Gastrocnemius medialis (tissue), 4 donors: ENCODE data around the gene MIGA2. TPM values are rescaled to one million over a fixed set of nuclear protein-coding genes. Genes with fewer than 3 reads are reported as not detected.
A peak's percentile ranks its signal among the peaks of the same experiment; 100 is the strongest.

Experiments
- ATAC-seq, 2 donors: fragments of 150-250 bp; one replicate each; pipeline ENCODE4 v1.9.1; 2016
- DNase-seq, 2 donors: peaks; one replicate each; pipeline ENCODE4 v3.0.0-alpha.2; 2019
- H3K27ac ChIP-seq, 4 donors: fragments of 200-600 bp; sonication (generic); 1 replicate in 1 of 4; 2 replicates in 3 of 4; pipeline ENCODE4 v1.5.1; 2016 to 2018; ENCODE audit warnings: mild to moderate bottlenecking in 2 of 4, moderate library complexity in 1 of 4
- H3K27me3 ChIP-seq, 3 donors: fragments of 200-600 bp; sonication (generic) in 2 of 3; 1 replicate in 1 of 3; 2 replicates in 2 of 3; pipeline versions ENCODE4 v1.5.1 to v1.6.0; 2016 to 2019; ENCODE audit warnings: mild to moderate bottlenecking in 1 of 3, moderate library complexity in 1 of 3
- H3K36me3 ChIP-seq, 2 donors: fragments of 200-600 bp; sonication (generic) in 1 of 2; one replicate each; pipeline ENCODE4 v1.5.1; 2017 to 2018
- H3K4me1 ChIP-seq, 2 donors: fragments of 200-600 bp; sonication (generic) in 1 of 2; one replicate each; pipeline ENCODE4 v1.5.1; 2016 to 2017; ENCODE audit warnings: mild to moderate bottlenecking in 2 of 2
- H3K4me3 ChIP-seq, 4 donors: fragments of 200-600 bp; sonication (generic) in 3 of 4; 1 replicate in 1 of 4; 2 replicates in 3 of 4; pipeline ENCODE4 v1.5.1; 2016 to 2019; ENCODE audit warnings: mild to moderate bottlenecking in 2 of 4
- H3K9me3 ChIP-seq, 3 donors: fragments of 200-600 bp; sonication (generic) in 2 of 3; 1 replicate in 1 of 3; 2 replicates in 2 of 3; pipeline ENCODE4 v1.5.1; 2016 to 2019
- POLR2A ChIP-seq, 2 donors: fragments of 450-650 bp; IDR thresholded peaks; one replicate each; pipeline ENCODE4 v1.6.1; 2017; ENCODE audit warnings: antibody characterized with exemption in 2 of 2, mild to moderate bottlenecking in 2 of 2, moderate library complexity in 2 of 2
- in situ Hi-C, 4 donors: fragments of 200-750 bp; cut with MboI; loops; one replicate each; pipeline versions ENCODE4 v1.15.0 to v1.8.0; 2017; ENCODE audit warnings: low sequenced_read_pairs in 4 of 4
- intact Hi-C: fragments of 100-400 bp; cut with DNase I; formaldehyde crosslinking; loops from one replicate; pipeline ENCODE4 v1.15.1; 2023; ENCODE audit warnings: low total_unique reads
- total RNA-seq, 4 donors: library from RNA; depleted of rRNA; stranded (reverse); fragments of >200 nt; gene quantifications; one replicate each; pipeline versions ENCODE4 v1.1.0 to v1.2.3, GENCODE V29; 2016
- TF ChIP-seq, protein P1 (sequence below), 5 experiments: fragments of 450-650 bp in 3 of 5; fragments of 200-600 bp in 2 of 5; sonication (generic) in 2 of 5; IDR thresholded peaks in 4 of 5; conservative IDR thresholded peaks in 1 of 5; 1 replicate in 4 of 5; 2 replicates in 1 of 5; pipeline ENCODE4 v1.5.1; 2016 to 2019; ENCODE audit warnings: antibody characterized with exemption in 5 of 5, mild to moderate bottlenecking in 3 of 5, moderate library complexity in 3 of 5

Gene MIGA2
- total RNA-seq, 4 donors from 2014 or later, result 5.8 to 20.6 (median 18.1) TPM

DNA sequence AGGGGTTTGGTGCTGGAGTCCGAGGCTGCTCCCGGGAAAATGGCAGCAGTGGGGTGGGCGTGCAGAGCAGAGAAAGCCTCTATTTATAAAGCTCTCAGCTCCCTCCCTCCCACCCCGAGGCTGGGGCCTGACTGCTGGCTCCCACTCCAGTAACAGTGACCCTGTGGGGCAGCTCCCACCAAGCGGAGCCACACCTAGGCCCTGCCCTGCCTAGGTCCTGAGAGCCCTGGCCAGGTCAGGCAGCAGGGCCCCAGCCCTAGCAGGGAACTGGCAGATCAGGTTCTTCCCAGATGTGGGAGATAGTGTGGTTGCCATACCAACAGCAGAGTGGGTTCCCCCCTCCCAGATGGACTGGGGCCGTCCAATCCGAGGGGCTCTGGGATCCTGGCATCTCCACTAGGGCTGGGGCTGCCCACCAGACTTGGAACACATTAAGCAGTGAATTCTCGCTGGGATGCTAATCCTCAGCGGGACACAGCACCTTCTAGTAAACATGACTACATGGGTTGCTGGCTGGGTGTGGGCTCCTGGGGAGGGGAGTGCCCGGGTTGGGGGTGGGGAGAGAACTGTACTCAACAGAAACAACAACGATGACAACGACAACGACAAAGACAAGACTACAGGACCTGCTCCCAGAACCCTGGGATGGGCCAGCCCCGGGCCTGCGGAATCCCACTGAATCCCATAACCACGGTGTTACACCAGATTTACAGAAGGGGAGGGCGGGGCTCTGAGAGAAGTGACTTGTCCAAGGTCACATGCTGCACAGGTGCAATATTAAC is 9.8 kb upstream of the MIGA2 start:
- Histone ChIP-seq H3K4me3 (peak overlapping the region; percentile 64 to 81 (median 74)), H3K27ac (peak overlapping the region; percentile 81 to 90 (median 86)), H3K36me3 (no peaks in the 10 kb centered on the region), H3K27me3 (no peaks in the 10 kb centered on the region), H3K4me1 (peaks cover 33 to 38% of the 10 kb centered on the region in 2 donors), H3K9me3 (no peaks in the 10 kb centered on the region)
- intact Hi-C loops (loop anchor here (10.0 kb wide), 1 partner anchor 468 kb away; no protein-coding TSS in a partner anchor), in situ Hi-C loops (no loop called here)
- TF ChIP-seq POLR2A (IDR thresholded peaks at IDR 0.05), result no peak
- TF ChIP-seq, protein P1, sequence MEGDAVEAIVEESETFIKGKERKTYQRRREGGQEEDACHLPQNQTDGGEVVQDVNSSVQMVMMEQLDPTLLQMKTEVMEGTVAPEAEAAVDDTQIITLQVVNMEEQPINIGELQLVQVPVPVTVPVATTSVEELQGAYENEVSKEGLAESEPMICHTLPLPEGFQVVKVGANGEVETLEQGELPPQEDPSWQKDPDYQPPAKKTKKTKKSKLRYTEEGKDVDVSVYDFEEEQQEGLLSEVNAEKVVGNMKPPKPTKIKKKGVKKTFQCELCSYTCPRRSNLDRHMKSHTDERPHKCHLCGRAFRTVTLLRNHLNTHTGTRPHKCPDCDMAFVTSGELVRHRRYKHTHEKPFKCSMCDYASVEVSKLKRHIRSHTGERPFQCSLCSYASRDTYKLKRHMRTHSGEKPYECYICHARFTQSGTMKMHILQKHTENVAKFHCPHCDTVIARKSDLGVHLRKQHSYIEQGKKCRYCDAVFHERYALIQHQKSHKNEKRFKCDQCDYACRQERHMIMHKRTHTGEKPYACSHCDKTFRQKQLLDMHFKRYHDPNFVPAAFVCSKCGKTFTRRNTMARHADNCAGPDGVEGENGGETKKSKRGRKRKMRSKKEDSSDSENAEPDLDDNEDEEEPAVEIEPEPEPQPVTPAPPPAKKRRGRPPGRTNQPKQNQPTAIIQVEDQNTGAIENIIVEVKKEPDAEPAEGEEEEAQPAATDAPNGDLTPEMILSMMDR (IDR thresholded peaks at IDR 0.05 in 4 of 5, conservative IDR thresholded peaks at IDR 0.05 in 1 of 5), result no peak
- DNase-seq (no peak), ATAC-seq (no peak)

DNA sequence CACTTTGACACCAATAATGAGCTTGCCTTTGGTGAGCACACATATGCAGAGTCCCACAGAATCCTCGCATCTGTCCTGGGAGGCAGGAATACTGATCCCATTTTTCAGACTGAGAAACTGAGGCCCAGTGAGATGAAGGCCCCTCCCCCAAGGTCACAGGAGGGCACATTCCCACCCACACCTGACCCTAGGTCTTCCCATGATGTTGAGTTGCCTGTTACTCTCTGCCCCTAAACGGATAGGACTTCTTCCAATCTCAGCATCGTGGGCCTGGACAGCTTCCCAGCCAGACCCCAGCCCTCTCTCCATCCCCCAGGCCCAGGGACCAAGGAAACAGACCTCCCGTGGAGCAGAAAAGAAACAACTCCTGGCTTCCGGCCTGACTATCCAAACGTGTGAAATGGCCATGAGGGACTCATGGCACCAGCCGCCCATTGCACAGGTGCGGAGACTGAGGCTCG is 9.2 kb upstream of the MIGA2 start:
- ATAC-seq, result no peak
- peak overlapping the region; percentile 81 to 90 (median 86) for H3K27ac ChIP-seq
- H3K36me3 ChIP-seq, result no peaks in the 10 kb centered on the region
- no peaks in the 10 kb centered on the region for H3K9me3 ChIP-seq
- H3K27me3 ChIP-seq, result no peaks in the 10 kb centered on the region
- no peak for TF ChIP-seq POLR2A (IDR thresholded peaks at IDR 0.05)
- TF ChIP-seq, protein P1 (IDR thresholded peaks at IDR 0.05 in 4 of 5, conservative IDR thresholded peaks at IDR 0.05 in 1 of 5), result no peak
- DNase-seq, result no peak
- peaks cover 32 to 33% of the 10 kb centered on the region in 2 donors for H3K4me1 ChIP-seq
- in situ Hi-C loops, result no loop called here
- H3K4me3 ChIP-seq, result peak overlapping the region; percentile 64 to 81 (median 74)
- intact Hi-C loops, result loop anchor here (10.0 kb wide), 1 partner anchor 468 kb away; no protein-coding TSS in a partner anchor

DNA sequence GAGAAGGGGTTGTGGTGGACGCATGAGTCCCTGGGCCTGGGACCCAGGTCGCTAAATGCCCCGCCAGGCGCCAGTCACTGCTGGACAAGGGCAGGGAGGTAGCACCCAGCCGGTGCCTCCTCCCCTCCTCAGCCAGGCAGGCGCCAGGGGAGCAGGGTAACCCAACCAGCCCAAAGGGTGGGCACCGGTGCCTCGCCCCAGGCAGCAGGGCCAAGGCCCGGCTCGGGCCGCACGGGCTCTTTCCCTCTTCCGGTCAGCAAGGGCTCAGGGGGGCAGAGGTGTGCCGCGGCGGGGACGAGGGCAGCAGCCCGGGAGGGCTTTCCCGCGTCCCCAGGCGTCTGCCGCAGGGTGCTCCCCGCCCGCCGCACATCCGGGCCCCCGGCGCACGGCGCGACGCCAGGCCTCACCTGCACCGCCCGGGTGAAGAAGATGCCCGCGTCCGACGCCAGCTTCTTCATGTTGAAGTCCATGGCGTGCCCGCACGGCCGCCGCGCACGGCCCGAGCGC is 8.7 kb upstream of the MIGA2 start:
- TF ChIP-seq POLR2A (IDR thresholded peaks at IDR 0.05), result no peak
- TF ChIP-seq, protein P1 (IDR thresholded peaks at IDR 0.05 in 4 of 5, conservative IDR thresholded peaks at IDR 0.05 in 1 of 5), result no peak
- H3K36me3 ChIP-seq, result no peaks in the 10 kb centered on the region
- H3K4me1 ChIP-seq, result peaks cover 27 to 30% of the 10 kb centered on the region in 2 donors
- intact Hi-C loops, result loop anchor here (2.0 to 10.0 kb wide), 2 partner anchors 83 to 467 kb away; partner anchors contain the start of genes CRAT and PTPA
- in situ Hi-C loops, result no loop called here
- H3K27ac ChIP-seq, result peak overlapping the region; percentile 81 to 90 (median 86)
- H3K9me3 ChIP-seq, result no peaks in the 10 kb centered on the region
- DNase-seq, result peak in 1 of 2 donors; percentile 68
- no peaks in the 10 kb centered on the region for H3K27me3 ChIP-seq
- peak overlapping the region; percentile 64 to 81 (median 74) for H3K4me3 ChIP-seq
- peak; percentile 43 to 45 for ATAC-seq

DNA sequence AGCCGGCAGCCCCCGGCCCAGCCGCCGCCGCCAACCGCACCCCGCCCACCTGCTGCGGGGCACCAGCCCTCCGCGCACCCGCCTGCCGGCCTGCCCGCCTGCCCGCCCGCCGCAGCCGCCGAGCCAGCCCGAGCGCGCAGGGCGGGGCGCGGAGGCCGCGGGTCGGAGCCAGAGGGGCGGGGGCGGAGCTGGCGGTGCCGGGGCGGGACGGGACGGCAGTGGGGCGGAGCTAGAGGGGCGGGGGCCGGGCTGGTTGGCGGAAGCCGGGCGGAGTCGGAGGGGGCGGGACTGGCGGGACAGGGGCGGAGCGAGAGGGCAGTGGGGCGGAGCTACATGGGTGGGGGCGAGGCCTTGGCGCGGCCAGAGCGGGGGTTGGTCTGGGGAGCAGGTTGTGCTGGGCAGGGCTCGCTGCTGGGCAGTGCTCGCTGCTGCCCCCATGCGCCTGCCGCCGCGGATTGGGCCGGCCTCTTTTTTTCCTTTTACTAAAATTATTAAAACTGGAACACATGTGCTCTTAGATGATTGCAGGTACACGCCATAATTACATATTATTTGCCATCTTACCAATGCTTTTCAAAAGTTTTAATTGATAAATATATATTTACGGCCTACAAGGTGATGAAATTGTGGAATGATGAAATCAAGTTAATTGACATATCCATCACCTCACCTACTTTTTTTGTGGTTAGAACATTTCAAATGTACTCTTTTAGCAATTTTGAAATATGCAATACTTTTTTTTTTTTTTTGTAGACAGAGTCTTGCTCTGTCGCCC is 8.0 kb upstream of the MIGA2 start, which contains the start of gene SH3GLB2:
TSS of gene SH3GLB2 (minus strand) at position 140 of the 775 bp plus-strand sequence. CDS start 177 bp downstream, outside the sequence.
- intact Hi-C loops, result loop anchor here (2.0 to 10.0 kb wide), 2 partner anchors 82 to 466 kb away; partner anchors contain the start of genes CRAT and PTPA
- ATAC-seq (peak; percentile 68 to 72), DNase-seq (peak; percentile 93 to 95)
- TF ChIP-seq POLR2A (IDR thresholded peaks at IDR 0.05), result peak; percentile 56 to 78
- TF ChIP-seq, protein P1 (IDR thresholded peaks at IDR 0.05 in 4 of 5, conservative IDR thresholded peaks at IDR 0.05 in 1 of 5), result peak; percentile 78 to 95 (median 85)
- Histone ChIP-seq H3K9me3 (no peaks in the 10 kb centered on the region), H3K27me3 (no peaks in the 10 kb centered on the region), H3K4me1 (peaks cover 24% of the 10 kb centered on the region in 2 donors), H3K27ac (peak within 1 kb of the TSS; percentile 81 to 90 (median 86)), H3K4me3 (peak within 1 kb of the TSS; percentile 64 to 81 (median 74)), H3K36me3 (no peaks in the 10 kb centered on the region)
- in situ Hi-C loops, result no loop called here
